ENCODE data around the gene BSPRY. TPM values are rescaled to one million over a fixed set of nuclear protein-coding genes. Genes with fewer than 3 reads are reported as not detected.

Gene BSPRY
- total and polyA plus RNA-seq, 2 of the 13 experiments (the other 11 are each of a cell fraction or from before 2014, with no cell fraction given): 0.09 to 0.26 TPM

GRCh38 chr9:113395000-113395861 lies 45.9 kb downstream of the BSPRY start (continued):
- TF ChIP-seq ZBTB43 (CRISPR knock-in tag; conservative IDR thresholded peaks at IDR 0.05): 0 out of 2 replicates have a peak, but pooled peaks have one; percentile 67
- TF ChIP-seq SPEN (CRISPR knock-in tag; IDR thresholded peaks at IDR 0.05; ENCODE audit: low read depth): peak; percentile 66; the same call in 1 of the 2 replicates
- TF ChIP-seq ZNF280B (CRISPR knock-in tag; IDR thresholded peaks at IDR 0.05; ENCODE audit: borderline replicate concordance): no peak
- no peak for TF ChIP-seq TOE1 (CRISPR knock-in tag; IDR thresholded peaks at IDR 0.05)
- peak; percentile 14; the same call in 1 of the 2 replicates for TF ChIP-seq SMC3 (IDR thresholded peaks at IDR 0.05; ENCODE audit: low read length)
- no peak for TF ChIP-seq SMAD9 (CRISPR knock-in tag; IDR thresholded peaks at IDR 0.05)
- TF ChIP-seq ZIK1 (CRISPR knock-in tag; IDR thresholded peaks at IDR 0.05; ENCODE audit: borderline replicate concordance, low read depth): no peak
- TF ChIP-seq ZNF253 (CRISPR knock-in tag; IDR thresholded peaks at IDR 0.05; ENCODE audit: borderline replicate concordance): no peak
- TF ChIP-seq ZNF460 (CRISPR knock-in tag; IDR thresholded peaks at IDR 0.05; ENCODE audit: borderline replicate concordance): peak; percentile 79; the same call in 1 of the 2 replicates
- no peak for TF ChIP-seq MLLT10 (CRISPR knock-in tag; IDR thresholded peaks at IDR 0.05)
- TF ChIP-seq ZZZ3 (CRISPR knock-in tag; IDR thresholded peaks at IDR 0.05; ENCODE audit: borderline replicate concordance): no peak; the same call in 1 of the 2 replicates
- no peak for TF ChIP-seq FIP1L1 (IDR thresholded peaks at IDR 0.05; ENCODE audit: borderline replicate concordance, insufficient read depth, low read depth, low read length)
- no peak for TF ChIP-seq HES4 (CRISPR knock-in tag; IDR thresholded peaks at IDR 0.05; ENCODE audit: borderline replicate concordance)
- TF ChIP-seq ZNF570 (CRISPR knock-in tag; IDR thresholded peaks at IDR 0.05; ENCODE audit: borderline replicate concordance): no peak
- no peak for TF ChIP-seq DBP (CRISPR knock-in tag; IDR thresholded peaks at IDR 0.05; ENCODE audit: not compliant biosample characterization)
- TF ChIP-seq, protein P1, sequence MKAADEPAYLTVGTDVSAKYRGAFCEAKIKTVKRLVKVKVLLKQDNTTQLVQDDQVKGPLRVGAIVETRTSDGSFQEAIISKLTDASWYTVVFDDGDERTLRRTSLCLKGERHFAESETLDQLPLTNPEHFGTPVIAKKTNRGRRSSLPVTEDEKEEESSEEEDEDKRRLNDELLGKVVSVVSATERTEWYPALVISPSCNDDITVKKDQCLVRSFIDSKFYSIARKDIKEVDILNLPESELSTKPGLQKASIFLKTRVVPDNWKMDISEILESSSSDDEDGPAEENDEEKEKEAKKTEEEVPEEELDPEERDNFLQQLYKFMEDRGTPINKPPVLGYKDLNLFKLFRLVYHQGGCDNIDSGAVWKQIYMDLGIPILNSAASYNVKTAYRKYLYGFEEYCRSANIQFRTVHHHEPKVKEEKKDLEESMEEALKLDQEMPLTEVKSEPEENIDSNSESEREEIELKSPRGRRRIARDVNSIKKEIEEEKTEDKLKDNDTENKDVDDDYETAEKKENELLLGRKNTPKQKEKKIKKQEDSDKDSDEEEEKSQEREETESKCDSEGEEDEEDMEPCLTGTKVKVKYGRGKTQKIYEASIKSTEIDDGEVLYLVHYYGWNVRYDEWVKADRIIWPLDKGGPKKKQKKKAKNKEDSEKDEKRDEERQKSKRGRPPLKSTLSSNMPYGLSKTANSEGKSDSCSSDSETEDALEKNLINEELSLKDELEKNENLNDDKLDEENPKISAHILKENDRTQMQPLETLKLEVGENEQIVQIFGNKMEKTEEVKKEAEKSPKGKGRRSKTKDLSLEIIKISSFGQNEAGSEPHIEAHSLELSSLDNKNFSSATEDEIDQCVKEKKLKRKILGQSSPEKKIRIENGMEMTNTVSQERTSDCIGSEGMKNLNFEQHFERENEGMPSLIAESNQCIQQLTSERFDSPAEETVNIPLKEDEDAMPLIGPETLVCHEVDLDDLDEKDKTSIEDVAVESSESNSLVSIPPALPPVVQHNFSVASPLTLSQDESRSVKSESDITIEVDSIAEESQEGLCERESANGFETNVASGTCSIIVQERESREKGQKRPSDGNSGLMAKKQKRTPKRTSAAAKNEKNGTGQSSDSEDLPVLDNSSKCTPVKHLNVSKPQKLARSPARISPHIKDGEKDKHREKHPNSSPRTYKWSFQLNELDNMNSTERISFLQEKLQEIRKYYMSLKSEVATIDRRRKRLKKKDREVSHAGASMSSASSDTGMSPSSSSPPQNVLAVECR (CRISPR knock-in tag; IDR thresholded peaks at IDR 0.05; ENCODE audit: borderline replicate concordance): peak; percentile 58; the same call in 1 of the 2 replicates
- no peak for TF ChIP-seq CHCHD3 (CRISPR knock-in tag; IDR thresholded peaks at IDR 0.05)
- no peak for TF ChIP-seq RELA (CRISPR knock-in tag; IDR thresholded peaks at IDR 0.05)
- peak; percentile 69; the same call in 1 of the 2 replicates for TF ChIP-seq ZNF34 (CRISPR knock-in tag; IDR thresholded peaks at IDR 0.05; ENCODE audit: borderline replicate concordance)
